Panc1 (cell line): ENCODE data around the gene RHEX. TPM values are rescaled to one million over a fixed set of nuclear protein-coding genes. Genes with fewer than 3 reads are reported as not detected.

ENCODE experiments used
- ATAC-seq: fragments of 200-7000 bp; cut with Tn5 transposase; 2 replicates; pipeline ENCODE4 v1.9.1; 2020; ENCODE audit warnings: mild to moderate bottlenecking, moderate library complexity
- BruUV-seq: library from RNA; stranded (reverse); fragments of 400-500 nt; replicated peaks from 2 replicates; lab custom pipeline; 2021; lab: Mats Ljungman, UMichigan
- CTCF ChIA-PET: fragments of 300-600 bp; sonication (Branson Sonifier 250); formaldehyde crosslinking; loops from one replicate; lab custom pipeline; 2022; ENCODE audit warnings: antibody characterized with exemption; lab: Charles Lee
- POLR2A ChIA-PET: fragments of 300-600 bp; sonication (Branson Sonifier 250); formaldehyde crosslinking; loops from one replicate; lab custom pipeline; 2022; ENCODE audit warnings: antibody characterized with exemption; lab: Charles Lee
- DNase-seq: peaks from one replicate; pipeline ENCODE4 v3.0.0-alpha.2; 2010; ENCODE audit warnings: low read depth, low spot score
- H3K27ac ChIP-seq: 2 replicates; pipeline ENCODE4 v1.5.1; 2011; ENCODE audit warnings: mild to moderate bottlenecking, low read length, inconsistent platforms
- H3K27me3 ChIP-seq: fragments of 200-500 bp; sonication (Bioruptor generic); 2 replicates; pipeline ENCODE4 v1.6.0; 2014; ENCODE audit warnings: low read length, inconsistent platforms; ENCODE audit not compliant: control insufficient read depth, insufficient read depth
- H3K36me3 ChIP-seq: fragments of 200-500 bp; sonication (Bioruptor generic); 2 replicates; pipeline ENCODE4 v1.5.1; 2014; ENCODE audit warnings: inconsistent platforms, mild to moderate bottlenecking, low read length, moderate library complexity; ENCODE audit not compliant: control insufficient read depth, insufficient read depth
- H3K4me1 ChIP-seq: 2 replicates; pipeline ENCODE4 v1.5.1; 2011; ENCODE audit warnings: inconsistent platforms, mild to moderate bottlenecking, low read length, moderate library complexity; ENCODE audit not compliant: control insufficient read depth, insufficient read depth
- H3K4me3 ChIP-seq, 2 experiments: 2 replicates each; pipeline ENCODE4 v1.5.1; 2011 to 2012; ENCODE audit warnings: low read depth in 2 of 2, low read length in 2 of 2, mild to moderate bottlenecking in 2 of 2, inconsistent platforms in 1 of 2, moderate library complexity in 1 of 2
- H3K9me3 ChIP-seq: fragments of 200-500 bp; sonication (Bioruptor generic); 2 replicates; pipeline ENCODE4 v1.5.1; 2014; ENCODE audit warnings: low read depth, mild to moderate bottlenecking, inconsistent platforms, low read length, moderate library complexity; ENCODE audit not compliant: control insufficient read depth, insufficient read depth
- CTCF ChIP-seq: fragments of 450-650 bp; IDR thresholded peaks from 2 replicates; pipeline ENCODE4 v1.5.1; 2017; ENCODE audit warnings: mild to moderate bottlenecking
- POLR2AphosphoS5 ChIP-seq: IDR thresholded peaks from 2 replicates; pipeline ENCODE4 v1.6.1; 2012; ENCODE audit warnings: mild to moderate bottlenecking, low read depth, low read length, moderate library complexity
- REST ChIP-seq, 2 experiments: IDR thresholded peaks; 2 replicates each; pipeline ENCODE4 v1.6.1; 2011 to 2012; ENCODE audit warnings: low read depth in 2 of 2, control low read depth in 1 of 2, low read length in 1 of 2, mild to moderate bottlenecking in 1 of 2, moderate library complexity in 1 of 2; ENCODE audit not compliant: insufficient read depth in 1 of 2
- SIN3A ChIP-seq: IDR thresholded peaks from 2 replicates; pipeline ENCODE4 v1.6.1; 2012; ENCODE audit warnings: low read depth, mild to moderate bottlenecking, low read length, moderate library complexity, borderline replicate concordance; ENCODE audit not compliant: insufficient read depth
- TCF7L2 ChIP-seq: IDR thresholded peaks from 2 replicates; pipeline ENCODE4 v1.6.1; 2011; ENCODE audit warnings: mild to moderate bottlenecking, low read depth, low read length, inconsistent platforms
- in situ Hi-C: cut with HindIII; loops from 2 replicates; pipeline ENCODE4 v1.10.0; 2016; ENCODE audit warnings: low sequenced_read_pairs, low pct_unique_long_range_greater_than_20kb
- intact Hi-C: fragments of 100-400 bp; cut with micrococcal nuclease; formaldehyde crosslinking; loops from one replicate; pipeline ENCODE4 v1.10.0; 2022; ENCODE audit not compliant: unreplicated experiment
- total RNA-seq: library from RNA; stranded (reverse); gene quantifications from one replicate; pipeline ENCODE4 v1.2.1, GENCODE V29; 2021; ENCODE audit not compliant: unreplicated experiment

RHEX gene
- total RNA-seq, 1 experiment from 2014 or later, result not detected

- Histone ChIP-seq H3K27ac (no peak overlapping the region), H3K36me3 (no peaks in the 10 kb centered on the region), H3K27me3 (peaks cover 3% of the 10 kb centered on the region; the same call in 1 of the 2 replicates), H3K4me3 (no peak overlapping the region), H3K9me3 (no peaks in the 10 kb centered on the region), H3K4me1 (no peaks in the 10 kb centered on the region)
- intact Hi-C loops, result loop anchor here (5.0 kb wide), 1 partner anchor 308 kb away; no protein-coding TSS in a partner anchor
- ATAC-seq, result no peak
- no peak for TF ChIP-seq CTCF
- no peak for TF ChIP-seq SIN3A
- no peak for TF ChIP-seq TCF7L2
- no peak for TF ChIP-seq POLR2AphosphoS5
- no peak for TF ChIP-seq REST (IDR thresholded peaks at IDR 0.05; ENCODE audit: insufficient read depth in 1 of 2, low read depth in 2 of 2, low read length in 1 of 2)
- in situ Hi-C loops, result no loop called here
- no peak for DNase-seq
- BruUV-seq, result no TSS peak
- ChIA-PET POLR2A (no interaction called here), CTCF (no interaction called here)
These were observed 47.3 kb downstream of the RHEX start for GRCh38 chr1:206100226-206100815.

- no peaks in the 10 kb centered on the region for H3K36me3 ChIP-seq
- ATAC-seq, result no peak
- no peaks in the 10 kb centered on the region for H3K9me3 ChIP-seq
- H3K27ac ChIP-seq, result no peak overlapping the region
- in situ Hi-C loops (no loop called here), intact Hi-C loops (loop anchor here (5.0 kb wide), 1 partner anchor 309 kb away; no protein-coding TSS in a partner anchor)
- no TSS peak for BruUV-seq
- POLR2A ChIA-PET, result no interaction called here
- DNase-seq, result no peak
- CTCF ChIA-PET, result interaction anchor here (0.7 kb wide), 1 partner anchor 35 kb away, joined by 4 read pairs; no protein-coding TSS in a partner anchor
- TF ChIP-seq REST (IDR thresholded peaks at IDR 0.05; ENCODE audit: insufficient read depth in 1 of 2, low read depth in 2 of 2, low read length in 1 of 2), result no peak
- no peak for TF ChIP-seq POLR2AphosphoS5
- TF ChIP-seq TCF7L2, result no peak
- no peak for TF ChIP-seq CTCF
- TF ChIP-seq SIN3A, result no peak
- H3K4me1 ChIP-seq, result no peaks in the 10 kb centered on the region
- H3K27me3 ChIP-seq, result no peaks in the 10 kb centered on the region; the same call in 1 of the 2 replicates
- no peak overlapping the region for H3K4me3 ChIP-seq
These were observed 48.5 kb downstream of the RHEX start for GRCh38 chr1:206101351-206102045.
